Body of pancreas (tissue), 4 donors: ENCODE results near the gene SMC3.

Experiments used
- POLR2A ChIP-seq, 3 donors: fragments of 450-650 bp; IDR thresholded peaks; one replicate each; pipeline ENCODE4 v1.6.1; 2016; ENCODE audit warnings: antibody characterized with exemption in 3 of 3, mild to moderate bottlenecking in 2 of 3
- TF ChIP-seq, protein P1 (sequence below), 7 experiments: fragments of 450-650 bp in 4 of 7; fragments of 200-600 bp in 3 of 7; sonication (generic) in 3 of 7; IDR thresholded peaks; one replicate each; pipeline ENCODE4 v1.5.1; 2016 to 2019; ENCODE audit warnings: antibody characterized with exemption in 7 of 7

DNA sequence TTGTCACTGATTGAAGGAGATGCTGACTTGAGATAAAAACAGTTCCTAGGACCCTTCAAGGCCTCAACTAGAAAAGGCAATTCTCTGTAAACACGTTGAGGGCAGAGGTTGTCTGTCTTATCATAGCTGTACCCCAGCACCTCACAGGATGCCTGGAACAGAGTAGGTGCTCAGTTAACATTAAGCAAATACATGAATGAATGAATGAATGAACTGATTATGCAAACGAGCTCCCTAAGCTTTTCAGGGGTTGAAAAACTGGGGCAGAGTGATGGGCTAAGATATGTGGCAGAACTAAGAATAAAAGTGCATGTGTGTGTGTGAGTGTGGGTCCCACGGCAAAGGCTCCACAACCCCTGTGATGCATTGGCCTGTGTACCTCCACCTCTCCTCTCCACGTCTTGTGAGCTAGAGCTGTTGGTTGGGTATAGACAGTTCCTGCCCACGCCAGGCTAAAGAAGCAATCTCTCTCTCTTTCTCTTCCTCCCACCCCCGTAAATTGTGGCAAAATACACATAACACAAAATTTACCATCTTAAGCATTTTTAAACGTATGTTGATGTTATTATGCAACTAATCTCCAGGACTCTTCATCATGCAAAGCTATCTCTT is 20.9 kb upstream of the SMC3 start:
- TF ChIP-seq, protein P1, sequence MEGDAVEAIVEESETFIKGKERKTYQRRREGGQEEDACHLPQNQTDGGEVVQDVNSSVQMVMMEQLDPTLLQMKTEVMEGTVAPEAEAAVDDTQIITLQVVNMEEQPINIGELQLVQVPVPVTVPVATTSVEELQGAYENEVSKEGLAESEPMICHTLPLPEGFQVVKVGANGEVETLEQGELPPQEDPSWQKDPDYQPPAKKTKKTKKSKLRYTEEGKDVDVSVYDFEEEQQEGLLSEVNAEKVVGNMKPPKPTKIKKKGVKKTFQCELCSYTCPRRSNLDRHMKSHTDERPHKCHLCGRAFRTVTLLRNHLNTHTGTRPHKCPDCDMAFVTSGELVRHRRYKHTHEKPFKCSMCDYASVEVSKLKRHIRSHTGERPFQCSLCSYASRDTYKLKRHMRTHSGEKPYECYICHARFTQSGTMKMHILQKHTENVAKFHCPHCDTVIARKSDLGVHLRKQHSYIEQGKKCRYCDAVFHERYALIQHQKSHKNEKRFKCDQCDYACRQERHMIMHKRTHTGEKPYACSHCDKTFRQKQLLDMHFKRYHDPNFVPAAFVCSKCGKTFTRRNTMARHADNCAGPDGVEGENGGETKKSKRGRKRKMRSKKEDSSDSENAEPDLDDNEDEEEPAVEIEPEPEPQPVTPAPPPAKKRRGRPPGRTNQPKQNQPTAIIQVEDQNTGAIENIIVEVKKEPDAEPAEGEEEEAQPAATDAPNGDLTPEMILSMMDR (IDR thresholded peaks at IDR 0.05): no peak
- no peak for TF ChIP-seq POLR2A (IDR thresholded peaks at IDR 0.05)
